Memory B cell (primary cell): ENCODE data around the gene AFF3.
A peak's percentile ranks its signal among the peaks of the same experiment; 100 is the strongest.

Experiments
- ATAC-seq: fragments of 150-1000 bp; cut with Tn5 transposase; 2 replicates; pipeline ENCODE4 v1.10.0; 2021; ENCODE audit warnings: low read depth, mild to moderate bottlenecking, moderate library complexity
- DNase-seq, 2 donors: peaks; one replicate each; pipeline ENCODE4 v3.0.0; 2022; ENCODE audit warnings: low spot score in 2 of 2
- H3K27ac Mint-ChIP-seq: one replicate; pipeline ENCODE4 v1.8.0; 2022; ENCODE audit warnings: mild to moderate bottlenecking, moderate library complexity, mixed read lengths
- H3K27me3 Mint-ChIP-seq: one replicate; pipeline ENCODE4 v1.8.0; 2022; ENCODE audit warnings: mixed read lengths
- H3K36me3 Mint-ChIP-seq: one replicate; pipeline ENCODE4 v1.8.0; 2022; ENCODE audit warnings: mild to moderate bottlenecking, mixed read lengths
- H3K4me1 Mint-ChIP-seq: one replicate; pipeline ENCODE4 v1.8.0; 2022; ENCODE audit warnings: mixed read lengths
- H3K4me3 Mint-ChIP-seq: one replicate; pipeline ENCODE4 v1.8.0; 2022; ENCODE audit warnings: mild to moderate bottlenecking, moderate library complexity, mixed read lengths
- H3K9me3 Mint-ChIP-seq: one replicate; pipeline ENCODE4 v1.8.0; 2022; ENCODE audit warnings: mixed read lengths

AFF3 gene

DNA sequence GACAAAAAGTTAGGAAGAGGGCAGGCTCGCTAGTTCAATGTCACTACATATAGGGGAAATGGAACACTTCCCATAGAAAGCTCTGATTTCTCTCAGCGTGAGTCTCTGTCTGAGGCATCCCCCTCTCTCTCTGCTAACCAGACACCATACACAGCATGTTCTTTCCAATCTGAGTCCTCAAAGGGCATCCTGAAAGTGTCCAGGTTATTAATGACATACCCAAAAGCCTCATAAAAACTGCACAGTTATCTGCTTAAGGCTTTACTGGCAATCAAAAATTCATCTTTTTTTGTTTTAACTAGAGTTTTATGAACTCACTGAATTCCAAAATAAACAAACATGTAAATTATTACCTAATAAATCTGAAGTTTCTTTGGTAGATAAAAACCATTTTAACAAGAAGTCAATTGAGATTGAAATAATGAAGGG is 137.4 kb downstream of the AFF3 start:
- no peak for DNase-seq
- Mint-ChIP-seq H3K27ac (peak overlapping the region; percentile 35), H3K27me3 (no peaks in the 10 kb centered on the region), H3K4me1 (peaks cover 15% of the 10 kb centered on the region), H3K36me3 (peaks cover 53% of the 10 kb centered on the region), H3K9me3 (no peaks in the 10 kb centered on the region), H3K4me3 (no peak overlapping the region)
- ATAC-seq: no peak

DNA sequence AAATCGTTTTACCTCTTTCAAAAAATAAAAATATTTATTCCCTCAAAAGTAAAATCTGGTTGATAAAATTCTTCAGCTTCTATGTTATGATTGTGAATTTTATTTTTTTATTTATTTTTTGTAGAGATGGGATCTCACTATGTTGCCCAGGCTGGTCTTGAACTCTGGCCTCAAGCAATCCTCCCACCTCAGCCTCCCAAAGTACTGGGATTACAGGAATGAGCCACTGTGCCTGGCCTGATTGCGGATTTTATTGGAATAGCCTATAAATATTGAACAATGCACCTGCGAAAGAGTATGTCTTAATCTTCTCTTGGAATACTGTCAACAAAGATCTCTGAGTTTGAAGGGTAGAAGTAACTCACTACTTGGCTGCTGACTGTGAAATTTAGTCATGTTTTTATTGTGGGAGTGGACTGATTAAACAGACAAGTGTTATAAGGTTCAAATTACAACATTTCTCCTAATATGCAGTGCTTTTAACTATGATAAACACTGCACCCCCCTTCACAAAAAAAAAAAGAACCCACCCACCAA is 138.0 kb downstream of the AFF3 start:
- no peak for ATAC-seq
- peaks cover 11% of the 10 kb centered on the region for H3K4me1 Mint-ChIP-seq
- H3K4me3 Mint-ChIP-seq: no peak overlapping the region
- peak overlapping the region; percentile 35 for H3K27ac Mint-ChIP-seq
- no peaks in the 10 kb centered on the region for H3K9me3 Mint-ChIP-seq
- DNase-seq: no peak
- peaks cover 53% of the 10 kb centered on the region for H3K36me3 Mint-ChIP-seq
- H3K27me3 Mint-ChIP-seq: no peaks in the 10 kb centered on the region

GRCh38 chr2:100002059-100002458 is 140.3 kb downstream of the AFF3 start:
- DNase-seq: no peak
- Mint-ChIP-seq H3K9me3 (no peaks in the 10 kb centered on the region), H3K27me3 (no peaks in the 10 kb centered on the region), H3K4me3 (no peak overlapping the region), H3K4me1 (peaks cover 5% of the 10 kb centered on the region), H3K36me3 (peaks cover 36% of the 10 kb centered on the region), H3K27ac (no peak overlapping the region)
- no peak for ATAC-seq

DNA sequence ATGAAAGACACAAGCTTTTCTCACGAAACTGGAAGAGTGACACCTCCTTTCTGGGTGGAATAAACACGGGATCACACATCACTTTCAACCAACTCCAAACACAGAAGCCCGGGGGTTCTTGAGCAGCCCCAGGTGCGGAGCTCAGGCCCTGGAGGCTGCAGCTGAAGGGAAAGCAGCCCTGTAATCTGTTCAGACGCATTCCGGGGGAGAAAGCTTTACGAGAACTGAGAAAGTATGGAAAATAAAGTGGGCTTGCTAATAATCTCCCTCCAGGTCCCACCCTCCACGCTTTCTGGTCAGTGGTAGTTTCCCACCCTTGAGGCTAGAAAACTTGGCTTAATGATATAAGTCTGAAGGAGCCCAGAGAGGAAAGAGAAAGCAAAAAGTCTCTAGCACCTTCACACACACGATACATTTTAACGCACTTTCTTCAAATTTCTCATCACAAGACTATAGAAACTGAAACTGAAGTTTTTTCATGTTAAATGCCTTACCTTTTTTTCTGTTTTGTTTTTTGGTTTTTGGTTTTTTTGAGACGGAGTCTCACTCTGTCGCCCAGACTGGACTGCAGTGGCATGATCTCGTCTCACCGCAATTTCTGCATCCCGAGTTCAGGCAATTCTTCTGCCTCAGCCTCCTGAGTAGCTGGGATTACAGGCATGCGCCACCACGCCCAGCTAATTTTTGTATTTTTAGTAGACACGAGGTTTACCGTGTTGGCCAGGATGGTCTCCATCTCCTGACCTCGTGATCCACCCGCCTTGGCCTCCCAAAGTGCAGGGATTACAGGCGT is 141.3 kb downstream of the AFF3 start:
- ATAC-seq: no peak
- no peak overlapping the region for H3K4me3 Mint-ChIP-seq

GRCh38 chr2:99998651-99999320 is 143.6 kb downstream of the AFF3 start:
- Mint-ChIP-seq H3K27me3 (no peaks in the 10 kb centered on the region), H3K4me3 (no peak overlapping the region), H3K27ac (no peak overlapping the region), H3K36me3 (peaks cover 28% of the 10 kb centered on the region), H3K9me3 (no peaks in the 10 kb centered on the region), H3K4me1 (peaks cover 9% of the 10 kb centered on the region)
- ATAC-seq (no peak), DNase-seq (no peak)

More for the DNA sequence above, 141.3 kb downstream of the AFF3 start:
- DNase-seq: no peak
- Mint-ChIP-seq H3K9me3 (no peaks in the 10 kb centered on the region), H3K27me3 (no peaks in the 10 kb centered on the region), H3K4me1 (peaks cover 5% of the 10 kb centered on the region), H3K36me3 (peaks cover 28% of the 10 kb centered on the region), H3K27ac (peak overlapping the region; percentile 19)

GRCh38 chr2:99989905-99990304 is 152.5 kb downstream of the AFF3 start:
- H3K4me3 Mint-ChIP-seq: no peak overlapping the region
- no peak overlapping the region for H3K27ac Mint-ChIP-seq
- peaks cover 27% of the 10 kb centered on the region for H3K36me3 Mint-ChIP-seq
- H3K9me3 Mint-ChIP-seq: no peaks in the 10 kb centered on the region
- no peak for DNase-seq
- H3K27me3 Mint-ChIP-seq: no peaks in the 10 kb centered on the region
- no peak for ATAC-seq
- peaks cover 8% of the 10 kb centered on the region for H3K4me1 Mint-ChIP-seq

- DNase-seq (no peak), ATAC-seq (no peak)
- Mint-ChIP-seq H3K27ac (no peak overlapping the region), H3K36me3 (peaks cover 20% of the 10 kb centered on the region), H3K9me3 (no peaks in the 10 kb centered on the region), H3K4me1 (peaks cover 5% of the 10 kb centered on the region), H3K27me3 (no peaks in the 10 kb centered on the region), H3K4me3 (no peak overlapping the region)
Measured at GRCh38 chr2:99988599-99988998, 153.8 kb downstream of the AFF3 start.

DNA sequence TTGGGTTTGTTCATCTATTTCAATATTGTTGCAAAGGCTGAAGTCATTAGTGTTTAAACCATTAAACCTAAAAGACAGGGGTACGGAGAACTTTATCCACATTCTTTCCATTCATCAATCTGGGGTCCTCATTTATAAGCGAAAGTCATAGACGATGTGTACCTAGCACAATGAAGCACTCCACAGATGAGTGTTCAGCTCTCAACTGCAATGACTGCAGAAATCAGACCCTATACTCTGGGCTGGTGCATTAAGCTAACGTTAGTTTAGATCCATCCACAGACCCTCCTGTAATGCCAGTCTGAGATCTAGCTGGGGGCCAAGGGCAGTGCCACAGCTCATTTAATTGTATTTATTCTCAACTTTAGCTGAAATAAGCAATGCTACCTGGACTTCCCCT is 155.2 kb downstream of the AFF3 start:
- no peak overlapping the region for H3K27ac Mint-ChIP-seq
- H3K27me3 Mint-ChIP-seq: no peaks in the 10 kb centered on the region
- H3K4me3 Mint-ChIP-seq: no peak overlapping the region
- H3K36me3 Mint-ChIP-seq: peaks cover 27% of the 10 kb centered on the region
- peaks cover 5% of the 10 kb centered on the region for H3K4me1 Mint-ChIP-seq
- H3K9me3 Mint-ChIP-seq: no peaks in the 10 kb centered on the region
- ATAC-seq (no peak), DNase-seq (no peak)

- H3K36me3 Mint-ChIP-seq: peaks cover 28% of the 10 kb centered on the region
Measured at GRCh38 chr2:99984799-99985515, 157.4 kb downstream of the AFF3 start.

DNA sequence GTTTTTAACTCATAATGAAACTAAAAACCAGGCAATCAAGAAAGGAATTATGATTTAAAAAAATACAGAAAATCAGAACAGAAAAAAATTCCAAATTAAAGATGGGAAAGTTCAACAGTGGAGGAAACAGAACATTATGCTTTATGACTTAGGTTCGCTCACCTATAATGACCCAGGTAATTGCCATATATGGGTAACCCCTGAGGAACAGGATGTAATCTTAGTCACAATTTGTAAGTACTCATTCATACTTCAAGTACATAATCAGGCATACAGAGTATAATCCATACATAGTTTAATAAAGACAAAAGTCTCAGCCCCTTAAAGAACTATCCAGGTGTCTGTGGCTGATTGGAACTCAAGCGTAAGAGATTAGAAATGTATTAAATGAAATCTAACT is 159.6 kb downstream of the AFF3 start:
- no peaks in the 10 kb centered on the region for H3K9me3 Mint-ChIP-seq
- H3K36me3 Mint-ChIP-seq: peaks cover 34% of the 10 kb centered on the region
- ATAC-seq: no peak
- H3K27ac Mint-ChIP-seq: no peak overlapping the region
- no peak for DNase-seq
- no peak overlapping the region for H3K4me3 Mint-ChIP-seq
- no peaks in the 10 kb centered on the region for H3K27me3 Mint-ChIP-seq
- H3K4me1 Mint-ChIP-seq: no peaks in the 10 kb centered on the region

More at GRCh38 chr2:99984799-99985515, 157.4 kb downstream of the AFF3 start:
- Mint-ChIP-seq H3K27me3 (no peaks in the 10 kb centered on the region), H3K9me3 (no peaks in the 10 kb centered on the region), H3K27ac (no peak overlapping the region), H3K4me1 (peaks cover 3% of the 10 kb centered on the region), H3K4me3 (no peak overlapping the region)
- no peak for DNase-seq
- ATAC-seq: no peak

DNA sequence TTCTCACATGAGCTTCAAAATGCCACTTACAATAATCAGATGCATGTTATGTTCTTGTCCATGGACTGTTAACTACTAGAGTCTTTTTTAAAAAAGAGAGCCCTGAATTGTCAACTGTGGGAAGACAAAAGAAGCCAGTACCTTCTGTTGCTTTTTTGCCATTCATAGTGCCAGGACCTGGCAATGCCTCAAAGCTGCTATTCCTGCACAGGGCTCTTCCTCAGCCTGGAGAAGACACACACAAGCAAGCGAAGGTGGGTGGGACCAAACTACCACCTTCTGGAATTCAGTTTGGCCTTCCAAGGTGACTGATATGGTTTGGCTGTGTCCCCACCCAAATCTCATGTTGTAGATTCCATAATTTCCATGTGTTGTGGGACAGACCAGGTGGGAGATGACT is 160.6 kb downstream of the AFF3 start:
- DNase-seq (no peak), ATAC-seq (no peak)
- Mint-ChIP-seq H3K4me1 (no peaks in the 10 kb centered on the region), H3K27ac (peak overlapping the region; percentile 41), H3K27me3 (no peaks in the 10 kb centered on the region), H3K4me3 (no peak overlapping the region), H3K9me3 (no peaks in the 10 kb centered on the region), H3K36me3 (peaks cover 36% of the 10 kb centered on the region)

GRCh38 chr2:99980176-99980575 is 162.2 kb downstream of the AFF3 start:
- Mint-ChIP-seq H3K4me3 (no peak overlapping the region), H3K36me3 (peaks cover 36% of the 10 kb centered on the region), H3K9me3 (no peaks in the 10 kb centered on the region), H3K4me1 (no peaks in the 10 kb centered on the region), H3K27me3 (no peaks in the 10 kb centered on the region), H3K27ac (no peak overlapping the region)
- DNase-seq (no peak), ATAC-seq (no peak)

GRCh38 chr2:99977966-99978365 is 164.4 kb downstream of the AFF3 start:
- Mint-ChIP-seq H3K27ac (no peak overlapping the region), H3K4me3 (no peak overlapping the region), H3K4me1 (no peaks in the 10 kb centered on the region), H3K36me3 (peaks cover 44% of the 10 kb centered on the region), H3K9me3 (no peaks in the 10 kb centered on the region), H3K27me3 (no peaks in the 10 kb centered on the region)
- DNase-seq (no peak), ATAC-seq (no peak)

- no peak overlapping the region for H3K27ac Mint-ChIP-seq
- H3K9me3 Mint-ChIP-seq: no peaks in the 10 kb centered on the region
- DNase-seq: no peak
- no peaks in the 10 kb centered on the region for H3K27me3 Mint-ChIP-seq
- ATAC-seq: no peak
- H3K4me1 Mint-ChIP-seq: peaks cover 9% of the 10 kb centered on the region
- peaks cover 48% of the 10 kb centered on the region for H3K36me3 Mint-ChIP-seq
- no peak overlapping the region for H3K4me3 Mint-ChIP-seq
Measured at GRCh38 chr2:99975386-99975785, 167.0 kb downstream of the AFF3 start.
